Right lobe of liver (tissue), 6 donors: ENCODE measurements around the gene PTK6. TPM values are rescaled to one million over a fixed set of nuclear protein-coding genes. Genes with fewer than 3 reads are reported as not detected.

Experiments used
- ATAC-seq, 4 donors: fragments of 200-7000 bp; cut with Tn5 transposase; one replicate each; pipeline ENCODE4 v1.9.1; 2020; ENCODE audit warnings: mild to moderate bottlenecking in 4 of 4, moderate library complexity in 4 of 4
- DNase-seq, 3 donors: peaks; one replicate each; pipeline ENCODE4 v3.0.0-alpha.2; 2020
- H3K27ac ChIP-seq, 3 donors: fragments of 200-600 bp; one replicate each; pipeline ENCODE4 v1.8.0; 2022
- H3K27me3 ChIP-seq, 2 donors: fragments of 200-600 bp; one replicate each; pipeline ENCODE4 v1.8.0; 2022
- H3K36me3 ChIP-seq, 4 donors: fragments of 200-600 bp; sonication (generic) in 1 of 4; one replicate each; pipeline versions ENCODE4 v1.5.1 to v1.8.0; 2017 to 2022; ENCODE audit warnings: control low read depth in 1 of 4
- H3K4me1 ChIP-seq, 4 donors: fragments of 200-600 bp; sonication (generic) in 1 of 4; one replicate each; pipeline versions ENCODE4 v1.5.1 to v1.8.0; 2017 to 2022; ENCODE audit warnings: control low read depth in 1 of 4
- H3K4me3 ChIP-seq, 3 donors: fragments of 200-600 bp; one replicate each; pipeline ENCODE4 v1.8.0; 2022
- H3K9me3 ChIP-seq, 4 donors: fragments of 200-600 bp; sonication (generic) in 1 of 4; one replicate each; pipeline versions ENCODE4 v1.5.1 to v1.8.0; 2017 to 2022; ENCODE audit warnings: control low read depth in 1 of 4
- POLR2A ChIP-seq: fragments of 450-650 bp; IDR thresholded peaks from one replicate; pipeline ENCODE4 v1.6.1; 2017; ENCODE audit warnings: antibody characterized with exemption, mild to moderate bottlenecking
- WGBS: methylation state at CpG from one replicate; pipeline ENCODE4 v1.1.6; 2018; ENCODE audit warnings: low coverage, low lambda C conversion rate; ENCODE audit not compliant: insufficient coverage; ENCODE audit errors: missing lambda C conversion rate; 5-methylcytosine and 5-hydroxymethylcytosine counted together
- intact Hi-C, 2 donors: fragments of 100-400 bp; cut with DNase I; formaldehyde crosslinking; loops; one replicate each; pipeline versions ENCODE4 v1.11.2 to v1.14.1; 2022
- total RNA-seq, 6 experiments: library from RNA; depleted of rRNA in 2 of 6; stranded (reverse); fragments of >200 nt in 2 of 6; fragmentation: NEBNext Ultra II Directional in 3 of 6; extraction: Animal tissue kit (Norgen Biotek cat#: 25700) in 3 of 6; gene quantifications; one replicate each; pipeline versions ENCODE4 v1.1.0 to v1.2.4, GENCODE V29; 2016 to 2023
- TF ChIP-seq, protein P1 (sequence below), 4 donors: fragments of 200-600 bp in 3 of 4; fragments of 450-650 bp in 1 of 4; IDR thresholded peaks; one replicate each; pipeline versions ENCODE4 v1.5.1 to v1.8.0; 2016 to 2022; ENCODE audit warnings: antibody characterized with exemption in 4 of 4, mild to moderate bottlenecking in 2 of 4
- donor health status: DM: no; HTN: yes; CAD: no.
- donor health status: DM: no; HTN: no; CAD: no.
- donor health status: DM: no; HTN: no; CAD: no.
- donor health status: DM: no; HTN: yes; CAD: no.
- donor health status: DM: no; HTN: yes; CAD: no.

The PTK6 gene
- total RNA-seq, 6 experiments from 2014 or later = 0.78 to 11.0 (median 3.6) TPM

- Histone ChIP-seq H3K9me3 (no peaks in the 10 kb centered on the region), H3K36me3 (no peaks in the 10 kb centered on the region), H3K27ac (no peak overlapping the region), H3K27me3 (peaks cover 0 to 7% of the 10 kb centered on the region in 2 donors), H3K4me1 (no peaks in the 10 kb centered on the region), H3K4me3 (no peak overlapping the region)
- DNase-seq = peak in 1 of 3 donors; percentile 28
- intact Hi-C loops = no loop called here
- no CpG with 5 or more reads among the region's 7 CpGs for WGBS
- TF ChIP-seq, protein P1, sequence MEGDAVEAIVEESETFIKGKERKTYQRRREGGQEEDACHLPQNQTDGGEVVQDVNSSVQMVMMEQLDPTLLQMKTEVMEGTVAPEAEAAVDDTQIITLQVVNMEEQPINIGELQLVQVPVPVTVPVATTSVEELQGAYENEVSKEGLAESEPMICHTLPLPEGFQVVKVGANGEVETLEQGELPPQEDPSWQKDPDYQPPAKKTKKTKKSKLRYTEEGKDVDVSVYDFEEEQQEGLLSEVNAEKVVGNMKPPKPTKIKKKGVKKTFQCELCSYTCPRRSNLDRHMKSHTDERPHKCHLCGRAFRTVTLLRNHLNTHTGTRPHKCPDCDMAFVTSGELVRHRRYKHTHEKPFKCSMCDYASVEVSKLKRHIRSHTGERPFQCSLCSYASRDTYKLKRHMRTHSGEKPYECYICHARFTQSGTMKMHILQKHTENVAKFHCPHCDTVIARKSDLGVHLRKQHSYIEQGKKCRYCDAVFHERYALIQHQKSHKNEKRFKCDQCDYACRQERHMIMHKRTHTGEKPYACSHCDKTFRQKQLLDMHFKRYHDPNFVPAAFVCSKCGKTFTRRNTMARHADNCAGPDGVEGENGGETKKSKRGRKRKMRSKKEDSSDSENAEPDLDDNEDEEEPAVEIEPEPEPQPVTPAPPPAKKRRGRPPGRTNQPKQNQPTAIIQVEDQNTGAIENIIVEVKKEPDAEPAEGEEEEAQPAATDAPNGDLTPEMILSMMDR (IDR thresholded peaks at IDR 0.05) = no peak
- no peak for TF ChIP-seq POLR2A
- no peak for ATAC-seq
These were observed 43.1 kb downstream of the PTK6 start for GRCh38 chr20:63494084-63494419.

DNA sequence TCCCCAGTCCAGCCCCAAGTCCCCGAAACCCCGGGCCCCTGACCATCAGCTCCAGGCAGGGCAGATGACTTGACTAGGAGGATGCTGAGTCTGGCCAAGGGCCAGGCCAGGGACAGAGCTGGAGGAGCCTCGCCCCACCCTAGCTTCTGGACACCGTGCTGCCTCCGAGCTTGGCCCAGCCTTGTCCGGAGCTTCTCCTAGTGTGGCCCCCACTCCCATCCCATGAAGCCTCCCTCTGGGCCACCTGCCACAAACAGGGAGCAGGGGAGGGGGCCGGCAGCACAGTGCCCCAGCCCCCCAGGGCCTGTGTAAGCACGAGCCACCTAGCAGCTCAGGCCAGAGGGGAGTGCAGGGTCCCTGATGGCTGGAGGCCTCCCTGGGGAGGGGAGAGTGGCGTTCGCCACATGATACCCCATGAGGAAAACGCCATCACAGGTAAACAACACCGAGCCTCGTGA is 43.6 kb downstream of the PTK6 start:
- no peak overlapping the region for H3K27ac ChIP-seq
- H3K36me3 ChIP-seq = no peaks in the 10 kb centered on the region
- no CpG with 5 or more reads among the region's 13 CpGs for WGBS
- H3K27me3 ChIP-seq = peaks cover 0 to 7% of the 10 kb centered on the region in 2 donors
- no peak for ATAC-seq
- H3K4me1 ChIP-seq = no peaks in the 10 kb centered on the region
- intact Hi-C loops = no loop called here
- no peak overlapping the region for H3K4me3 ChIP-seq
- no peaks in the 10 kb centered on the region for H3K9me3 ChIP-seq
- DNase-seq = peak in 1 of 3 donors; percentile 49
- TF ChIP-seq POLR2A = no peak
- TF ChIP-seq, protein P1 (IDR thresholded peaks at IDR 0.05) = no peak

GRCh38 chr20:63492982-63493381 is 44.2 kb downstream of the PTK6 start:
- WGBS = no CpG with 5 or more reads among the region's 14 CpGs
- Histone ChIP-seq H3K4me3 (no peak overlapping the region), H3K36me3 (no peaks in the 10 kb centered on the region), H3K27ac (no peak overlapping the region), H3K4me1 (no peaks in the 10 kb centered on the region), H3K9me3 (no peaks in the 10 kb centered on the region), H3K27me3 (peaks cover 0 to 2% of the 10 kb centered on the region in 2 donors)
- intact Hi-C loops = no loop called here
- no peak for TF ChIP-seq POLR2A
- TF ChIP-seq, protein P1 (IDR thresholded peaks at IDR 0.05) = no peak
- ATAC-seq = no peak
- peak in 1 of 3 donors; percentile 35 for DNase-seq

DNA sequence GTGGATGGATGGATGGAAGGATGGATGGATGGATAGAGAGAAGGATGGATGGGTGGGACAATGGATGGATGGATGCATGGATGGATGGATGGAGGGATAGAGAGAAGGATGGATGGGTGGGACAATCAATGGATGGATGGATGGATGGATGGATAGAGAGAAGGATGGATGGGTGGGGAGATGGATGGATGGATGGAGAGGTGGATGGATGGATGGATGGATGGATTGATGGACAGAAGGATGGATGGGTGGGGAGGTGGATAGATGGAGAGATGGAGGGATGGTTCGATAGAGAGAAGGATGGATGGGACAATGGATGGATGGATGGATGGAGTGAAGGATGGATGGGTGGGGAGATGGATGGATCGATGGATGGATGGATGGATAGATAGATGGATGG is 44.7 kb downstream of the PTK6 start:
- H3K27me3 ChIP-seq = no peaks in the 10 kb centered on the region
- 69% methylated on average over 2 of the region's 2 CpGs for WGBS
- ATAC-seq = no peak

More for the DNA sequence above, 44.7 kb downstream of the PTK6 start:
- intact Hi-C loops = no loop called here
- H3K4me3 ChIP-seq = no peak overlapping the region
- TF ChIP-seq, protein P1 (IDR thresholded peaks at IDR 0.05) = no peak
- TF ChIP-seq POLR2A = no peak
- DNase-seq = no peak
- no peaks in the 10 kb centered on the region for H3K4me1 ChIP-seq
- no peaks in the 10 kb centered on the region for H3K36me3 ChIP-seq
- H3K27ac ChIP-seq = no peak overlapping the region
- no peaks in the 10 kb centered on the region for H3K9me3 ChIP-seq
